Mucosa of rectum (tissue), 2 donors: Measurements from ENCODE around the gene CBLN3.
"Not testable (repeated sequence)": the region's sequence is repeated elsewhere in the genome, so short reads cannot be mapped to it uniquely, and the experiment has no call there.

Source experiments
- H3K27ac ChIP-seq, 2 donors: one replicate each; pipeline ENCODE4 v1.7.0; 2013; ENCODE audit warnings: inconsistent platforms in 2 of 2, low read depth in 2 of 2, low read length in 2 of 2
- H3K27me3 ChIP-seq, 2 donors: one replicate each; pipeline ENCODE4 v1.7.0; 2013; ENCODE audit warnings: low read length in 2 of 2; ENCODE audit not compliant: control insufficient read depth in 2 of 2, insufficient read depth in 2 of 2
- H3K36me3 ChIP-seq, 2 donors: one replicate each; pipeline ENCODE4 v1.7.0; 2013; ENCODE audit warnings: low read length in 2 of 2; ENCODE audit not compliant: control insufficient read depth in 2 of 2, insufficient read depth in 2 of 2
- H3K4me1 ChIP-seq, 2 donors: one replicate each; pipeline ENCODE4 v1.7.0; 2013; ENCODE audit warnings: low read length in 2 of 2, mild to moderate bottlenecking in 1 of 2; ENCODE audit not compliant: control insufficient read depth in 2 of 2, insufficient read depth in 2 of 2
- H3K4me3 ChIP-seq, 2 donors: one replicate each; pipeline ENCODE4 v1.7.0; 2013; ENCODE audit warnings: low read length in 2 of 2
- H3K9ac ChIP-seq, 2 donors: one replicate each; pipeline ENCODE4 v1.7.0; 2013; ENCODE audit warnings: low read length in 2 of 2, low read depth in 1 of 2, mild to moderate bottlenecking in 1 of 2
- H3K9me3 ChIP-seq, 2 donors: one replicate each; pipeline ENCODE4 v1.7.0; 2013; ENCODE audit warnings: low read length in 2 of 2; ENCODE audit not compliant: control insufficient read depth in 2 of 2
- donor health status: healthy.
- donor health status: Normal muscosa, but diverticular disease.

Gene CBLN3

GRCh38 chr14:24459331-24459730 lies 29.9 kb upstream of the CBLN3 start:
- Histone ChIP-seq H3K27ac (no peak overlapping the region), H3K27me3 (no peaks in the 10 kb centered on the region), H3K4me3 (no peak overlapping the region)

GRCh38 chr14:24458736-24459135 lies 29.3 kb upstream of the CBLN3 start:
- H3K9ac ChIP-seq = no peak overlapping the region
- no peaks in the 10 kb centered on the region for H3K9me3 ChIP-seq
- H3K4me3 ChIP-seq = no peak overlapping the region
- H3K27me3 ChIP-seq = no peaks in the 10 kb centered on the region
- no peaks in the 10 kb centered on the region for H3K4me1 ChIP-seq
- H3K27ac ChIP-seq = no peak overlapping the region
- H3K36me3 ChIP-seq = no peaks in the 10 kb centered on the region

More at GRCh38 chr14:24459331-24459730, 29.9 kb upstream of the CBLN3 start:
- Histone ChIP-seq H3K9me3 (no peaks in the 10 kb centered on the region), H3K4me1 (no peaks in the 10 kb centered on the region), H3K36me3 (no peaks in the 10 kb centered on the region), H3K9ac (no peak overlapping the region)

- no peak overlapping the region for H3K9ac ChIP-seq
- no peaks in the 10 kb centered on the region for H3K36me3 ChIP-seq
- no peak overlapping the region for H3K4me3 ChIP-seq
- no peaks in the 10 kb centered on the region for H3K9me3 ChIP-seq
- H3K27me3 ChIP-seq = no peaks in the 10 kb centered on the region
- no peak overlapping the region for H3K27ac ChIP-seq
- H3K4me1 ChIP-seq = no peaks in the 10 kb centered on the region
These were observed 27.5 kb upstream of the CBLN3 start for GRCh38 chr14:24456980-24457379.

GRCh38 chr14:24450828-24451227 lies 21.4 kb upstream of the CBLN3 start:
- H3K4me1 ChIP-seq, H3K9ac ChIP-seq, H3K36me3 ChIP-seq, H3K27ac ChIP-seq, H3K27me3 ChIP-seq, H3K4me3 ChIP-seq, H3K9me3 ChIP-seq: not testable (repeated sequence)

GRCh38 chr14:24443053-24443665 lies 13.7 kb upstream of the CBLN3 start:
- Histone ChIP-seq H3K36me3 (peaks cover 20 to 24% of the 10 kb centered on the region in 2 donors), H3K4me1 (peaks cover 10 to 13% of the 10 kb centered on the region in 2 donors), H3K9ac (peak overlapping the region; percentile 84 to 97), H3K4me3 (peak overlapping the region; percentile 84 to 94), H3K27ac (peak overlapping the region; percentile 99), H3K9me3 (no peaks in the 10 kb centered on the region), H3K27me3 (no peaks in the 10 kb centered on the region)

DNA sequence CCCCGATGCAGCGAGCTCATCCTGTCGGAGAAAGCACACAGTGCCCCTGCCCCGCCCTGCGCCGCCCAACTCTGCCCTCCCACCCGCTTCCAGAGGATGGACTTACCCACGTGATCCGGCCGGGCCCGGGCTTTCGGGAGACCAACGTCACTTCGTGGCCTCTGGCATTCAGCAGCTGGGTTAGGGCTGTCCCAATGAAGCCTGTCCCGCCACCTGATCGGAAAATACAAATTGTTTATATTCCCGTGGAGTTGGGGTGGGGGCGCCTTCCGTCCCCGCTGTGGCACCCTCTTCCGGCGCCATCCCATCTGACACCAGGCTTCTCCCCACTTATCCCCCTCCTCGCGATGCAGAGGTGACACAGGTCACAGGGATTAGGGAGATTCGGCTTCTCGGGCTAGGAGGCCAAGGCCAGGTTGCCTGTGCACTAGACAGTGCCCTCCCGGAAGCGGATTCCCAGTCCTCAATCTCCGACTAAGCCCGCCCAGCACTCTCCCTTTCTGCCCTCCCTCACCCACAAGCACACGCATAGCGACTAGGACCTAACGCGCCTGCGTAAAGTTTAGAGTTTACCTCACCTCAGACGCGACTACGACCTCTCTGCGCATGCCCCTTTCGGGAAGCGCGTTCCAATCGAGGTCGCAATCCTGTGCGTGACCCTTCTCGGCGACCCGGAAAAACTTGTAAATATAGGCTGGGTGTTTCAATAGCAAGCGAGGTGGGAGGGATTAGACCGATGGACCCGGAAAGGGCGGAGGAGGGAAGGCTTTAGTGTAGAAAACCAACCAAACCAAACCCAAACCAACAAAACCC lies 13.0 kb upstream of the CBLN3 start, which contains the start of gene SDR39U1:
Gene SDR39U1, minus strand, starts transcription at position 537 of the 813 bp plus-strand sequence. Its CDS starts 7 bp downstream, at position 530.
- Histone ChIP-seq H3K36me3 (peaks cover 27 to 31% of the 10 kb centered on the region in 2 donors), H3K27ac (peak within 1 kb of the TSS; percentile 99), H3K4me1 (peaks cover 10 to 16% of the 10 kb centered on the region in 2 donors), H3K4me3 (peak within 1 kb of the TSS; percentile 84 to 94), H3K9me3 (no peaks in the 10 kb centered on the region), H3K27me3 (no peaks in the 10 kb centered on the region), H3K9ac (peak within 1 kb of the TSS; percentile 94 to 97)

DNA sequence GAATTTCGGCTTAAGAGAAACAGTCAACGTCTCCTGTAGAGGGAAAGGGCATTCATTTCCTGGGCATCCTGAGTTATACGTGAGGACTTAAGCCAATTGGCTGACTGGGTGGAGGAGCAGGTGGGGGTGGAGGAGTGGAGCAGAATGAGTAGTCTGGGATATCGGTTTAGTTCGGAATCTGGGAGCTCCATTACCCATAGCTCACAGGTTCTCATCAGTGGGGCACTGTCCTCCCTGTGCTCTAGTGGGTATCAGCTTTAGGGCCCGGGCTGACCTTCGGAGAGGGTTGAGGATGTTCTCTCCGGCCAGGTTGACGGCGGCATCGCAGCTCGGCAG lies 12.4 kb upstream of the CBLN3 start:
- Histone ChIP-seq H3K4me3 (peak overlapping the region; percentile 84 to 94), H3K27me3 (no peaks in the 10 kb centered on the region), H3K27ac (peak overlapping the region; percentile 99), H3K4me1 (peaks cover 10 to 18% of the 10 kb centered on the region in 2 donors), H3K9ac (peak overlapping the region; percentile 94 to 97), H3K36me3 (peaks cover 33 to 37% of the 10 kb centered on the region in 2 donors), H3K9me3 (no peaks in the 10 kb centered on the region)

- H3K4me1 ChIP-seq = peaks cover 11 to 18% of the 10 kb centered on the region in 2 donors
- peak overlapping the region; percentile 84 to 94 for H3K4me3 ChIP-seq
- H3K9me3 ChIP-seq = no peaks in the 10 kb centered on the region
- no peaks in the 10 kb centered on the region for H3K27me3 ChIP-seq
- peak overlapping the region; percentile 99 for H3K27ac ChIP-seq
- peak overlapping the region; percentile 94 to 97 for H3K9ac ChIP-seq
- H3K36me3 ChIP-seq = peaks cover 37 to 41% of the 10 kb centered on the region in 2 donors
These were observed 12.0 kb upstream of the CBLN3 start for GRCh38 chr14:24441485-24441884.

GRCh38 chr14:24440606-24441399 lies 11.3 kb upstream of the CBLN3 start:
- no peaks in the 10 kb centered on the region for H3K9me3 ChIP-seq
- H3K9ac ChIP-seq = no peak overlapping the region
- H3K36me3 ChIP-seq = peaks cover 44 to 48% of the 10 kb centered on the region in 2 donors
- H3K27me3 ChIP-seq = no peaks in the 10 kb centered on the region
- H3K4me3 ChIP-seq = no peak overlapping the region
- H3K27ac ChIP-seq = no peak overlapping the region
- peaks cover 15 to 18% of the 10 kb centered on the region in 2 donors for H3K4me1 ChIP-seq
